KMS-11 (cell line): ENCODE results near the gene CLTC.

Experiments
- H2AFZ ChIP-seq: fragments of 200-600 bp; sonication (generic); 2 replicates; pipeline ENCODE4 v1.6.1; 2016; ENCODE audit warnings: antibody characterized with exemption, mixed run types, low read depth
- H3K27ac ChIP-seq: fragments of 200-600 bp; sonication (generic); 2 replicates; pipeline ENCODE4 v1.6.1; 2016; ENCODE audit warnings: mild to moderate bottlenecking, mixed run types
- H3K27me3 ChIP-seq: fragments of 200-600 bp; sonication (generic); 2 replicates; pipeline ENCODE4 v1.6.1; 2017; ENCODE audit warnings: mild to moderate bottlenecking, low read depth, mixed run types, moderate library complexity; ENCODE audit not compliant: insufficient read depth
- H3K36me3 ChIP-seq: fragments of 200-600 bp; sonication (generic); 2 replicates; pipeline ENCODE4 v1.6.1; 2017; ENCODE audit warnings: mild to moderate bottlenecking, mixed run types; ENCODE audit not compliant: insufficient read depth
- H3K4me1 ChIP-seq: fragments of 200-600 bp; sonication (generic); 2 replicates; pipeline ENCODE4 v1.6.1; 2016; ENCODE audit warnings: mild to moderate bottlenecking, low read depth, mixed run types; ENCODE audit not compliant: poor library complexity, severe bottlenecking
- H3K4me2 ChIP-seq: fragments of 200-600 bp; sonication (generic); 2 replicates; pipeline ENCODE4 v1.7.0; 2016; ENCODE audit warnings: mild to moderate bottlenecking, mixed run types
- H3K4me3 ChIP-seq: fragments of 200-600 bp; sonication (generic); IDR thresholded peaks from 2 replicates; pipeline ENCODE4 v1.6.1; 2017; ENCODE audit warnings: low read depth, low read length, mixed read lengths; ENCODE audit not compliant: insufficient read depth
- H3K79me2 ChIP-seq: fragments of 200-600 bp; sonication (generic); 2 replicates; pipeline ENCODE4 v1.6.1; 2016; ENCODE audit warnings: low read depth, mixed run types; ENCODE audit not compliant: insufficient read depth
- H3K9ac ChIP-seq: fragments of 200-600 bp; sonication (generic); 2 replicates; pipeline ENCODE4 v1.6.1; 2016; ENCODE audit warnings: mild to moderate bottlenecking, mixed run types
- H4K20me1 ChIP-seq: fragments of 200-600 bp; sonication (generic); 2 replicates; pipeline ENCODE4 v1.6.1; 2016; ENCODE audit warnings: mild to moderate bottlenecking, mixed run types; ENCODE audit not compliant: insufficient read depth
- CTCF ChIP-seq: fragments of 200-600 bp; sonication (generic); conservative IDR thresholded peaks from 2 replicates; pipeline ENCODE4 v1.6.1; 2017; ENCODE audit warnings: low read depth, mild to moderate bottlenecking, antibody characterized with exemption, low read length, moderate library complexity, mixed read lengths

CLTC gene

GRCh38 chr17:59730268-59730834, 110.7 kb downstream of the CLTC start:
- TF ChIP-seq CTCF, result no peak
- no peaks in the 10 kb centered on the region for H4K20me1 ChIP-seq
- no peaks in the 10 kb centered on the region for H3K36me3 ChIP-seq
- H2AFZ ChIP-seq, result no peak overlapping the region
- no peak overlapping the region for H3K4me2 ChIP-seq
- no peak overlapping the region for H3K4me3 ChIP-seq
- H3K79me2 ChIP-seq, result peaks cover 22% of the 10 kb centered on the region; the same call in 1 of the 2 replicates
- H3K9ac ChIP-seq, result no peak overlapping the region
- no peak overlapping the region for H3K27ac ChIP-seq
- peaks cover 4% of the 10 kb centered on the region for H3K4me1 ChIP-seq
- H3K27me3 ChIP-seq, result no peaks in the 10 kb centered on the region

GRCh38 chr17:59733697-59734096, 114.0 kb downstream of the CLTC start:
- H3K4me3 ChIP-seq, result no peak overlapping the region
- TF ChIP-seq CTCF, result no peak
- no peak overlapping the region for H3K9ac ChIP-seq
- H2AFZ ChIP-seq, result no peak overlapping the region
- H3K36me3 ChIP-seq, result no peaks in the 10 kb centered on the region
- no peaks in the 10 kb centered on the region for H3K27me3 ChIP-seq
- H3K27ac ChIP-seq, result no peak overlapping the region
- H3K79me2 ChIP-seq, result peaks cover 12% of the 10 kb centered on the region; the same call in 1 of the 2 replicates
- no peak overlapping the region for H3K4me2 ChIP-seq
- no peaks in the 10 kb centered on the region for H4K20me1 ChIP-seq
- peaks cover 9% of the 10 kb centered on the region for H3K4me1 ChIP-seq

- peaks cover 7% of the 10 kb centered on the region; the same call in 1 of the 2 replicates for H3K79me2 ChIP-seq
- H4K20me1 ChIP-seq, result no peaks in the 10 kb centered on the region
- H3K27me3 ChIP-seq, result no peaks in the 10 kb centered on the region
- no peak overlapping the region for H3K27ac ChIP-seq
- H3K4me3 ChIP-seq, result no peak overlapping the region
- peaks cover 5% of the 10 kb centered on the region for H3K4me1 ChIP-seq
- no peak overlapping the region for H3K4me2 ChIP-seq
- no peaks in the 10 kb centered on the region for H3K36me3 ChIP-seq
- TF ChIP-seq CTCF, result no peak
- no peak overlapping the region for H3K9ac ChIP-seq
- no peak overlapping the region for H2AFZ ChIP-seq
Observed at GRCh38 chr17:59734226-59734625, 114.5 kb downstream of the CLTC start.

GRCh38 chr17:59737324-59737723, 117.6 kb downstream of the CLTC start:
- H3K4me1 ChIP-seq, result peaks cover 5% of the 10 kb centered on the region
- H3K27ac ChIP-seq, result no peak overlapping the region
- H3K27me3 ChIP-seq, result no peaks in the 10 kb centered on the region
- no peaks in the 10 kb centered on the region for H3K36me3 ChIP-seq
- H3K4me3 ChIP-seq, result no peak overlapping the region
- no peak overlapping the region for H2AFZ ChIP-seq
- H3K9ac ChIP-seq, result no peak overlapping the region
- H3K4me2 ChIP-seq, result no peak overlapping the region
- no peaks in the 10 kb centered on the region for H4K20me1 ChIP-seq
- TF ChIP-seq CTCF, result no peak
- H3K79me2 ChIP-seq, result peaks cover 7% of the 10 kb centered on the region; the same call in 1 of the 2 replicates
